GM12873 (cell line): Measurements from ENCODE around the gene ATXN7.

Source experiments
- TF ChIP-seq, protein P1 (sequence below): IDR thresholded peaks from 2 replicates; pipeline ENCODE4 v1.5.1; 2012; ENCODE audit warnings: low read depth, mild to moderate bottlenecking, moderate library complexity, low read length, control low read depth; ENCODE audit not compliant: insufficient read depth; ENCODE audit errors: missing control alignments

ATXN7 gene

GRCh38 chr3:63980019-63980418 is 116.4 kb downstream of the ATXN7 start:
- TF ChIP-seq, protein P1, sequence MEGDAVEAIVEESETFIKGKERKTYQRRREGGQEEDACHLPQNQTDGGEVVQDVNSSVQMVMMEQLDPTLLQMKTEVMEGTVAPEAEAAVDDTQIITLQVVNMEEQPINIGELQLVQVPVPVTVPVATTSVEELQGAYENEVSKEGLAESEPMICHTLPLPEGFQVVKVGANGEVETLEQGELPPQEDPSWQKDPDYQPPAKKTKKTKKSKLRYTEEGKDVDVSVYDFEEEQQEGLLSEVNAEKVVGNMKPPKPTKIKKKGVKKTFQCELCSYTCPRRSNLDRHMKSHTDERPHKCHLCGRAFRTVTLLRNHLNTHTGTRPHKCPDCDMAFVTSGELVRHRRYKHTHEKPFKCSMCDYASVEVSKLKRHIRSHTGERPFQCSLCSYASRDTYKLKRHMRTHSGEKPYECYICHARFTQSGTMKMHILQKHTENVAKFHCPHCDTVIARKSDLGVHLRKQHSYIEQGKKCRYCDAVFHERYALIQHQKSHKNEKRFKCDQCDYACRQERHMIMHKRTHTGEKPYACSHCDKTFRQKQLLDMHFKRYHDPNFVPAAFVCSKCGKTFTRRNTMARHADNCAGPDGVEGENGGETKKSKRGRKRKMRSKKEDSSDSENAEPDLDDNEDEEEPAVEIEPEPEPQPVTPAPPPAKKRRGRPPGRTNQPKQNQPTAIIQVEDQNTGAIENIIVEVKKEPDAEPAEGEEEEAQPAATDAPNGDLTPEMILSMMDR: no peak

DNA sequence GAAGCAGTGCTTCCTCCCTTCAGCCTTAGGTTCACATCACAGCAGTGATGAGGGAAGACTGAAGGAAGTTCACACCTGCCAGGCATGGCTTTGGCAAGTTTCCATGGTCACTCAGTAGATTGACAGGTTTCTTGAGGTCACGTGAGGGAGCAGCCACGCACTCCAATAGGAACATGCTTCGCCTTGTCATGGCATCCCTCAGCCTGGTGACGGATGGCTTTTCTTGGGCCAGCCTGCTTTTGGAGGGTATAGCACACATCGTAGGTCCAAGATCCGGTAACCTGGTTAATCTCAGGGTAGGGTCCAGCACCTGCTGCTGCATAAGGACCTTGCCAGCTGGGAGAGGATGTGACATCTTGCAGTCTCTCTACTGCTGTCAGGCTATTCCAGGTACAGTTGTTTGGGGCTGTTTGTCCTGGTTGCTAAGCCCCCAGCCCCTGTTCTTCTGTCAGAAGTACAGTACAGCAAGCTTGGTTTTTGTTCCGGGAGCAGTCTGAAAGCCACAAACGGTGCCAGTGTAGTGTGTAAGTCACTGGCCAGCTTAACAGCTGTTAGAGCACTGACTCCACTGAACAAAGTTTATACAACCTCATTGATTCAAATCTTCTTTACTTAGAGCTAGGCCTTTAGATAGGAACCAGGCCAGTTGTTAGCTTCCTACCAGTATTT is 117.3 kb downstream of the ATXN7 start:
- TF ChIP-seq, protein P1: no peak

GRCh38 chr3:63981980-63982379 is 118.3 kb downstream of the ATXN7 start:
- TF ChIP-seq, protein P1: no peak

- TF ChIP-seq, protein P1: no peak
Measured at GRCh38 chr3:63984391-63984790, 120.7 kb downstream of the ATXN7 start.

- TF ChIP-seq, protein P1: no peak
Measured at GRCh38 chr3:63986146-63986545, 122.5 kb downstream of the ATXN7 start.

DNA sequence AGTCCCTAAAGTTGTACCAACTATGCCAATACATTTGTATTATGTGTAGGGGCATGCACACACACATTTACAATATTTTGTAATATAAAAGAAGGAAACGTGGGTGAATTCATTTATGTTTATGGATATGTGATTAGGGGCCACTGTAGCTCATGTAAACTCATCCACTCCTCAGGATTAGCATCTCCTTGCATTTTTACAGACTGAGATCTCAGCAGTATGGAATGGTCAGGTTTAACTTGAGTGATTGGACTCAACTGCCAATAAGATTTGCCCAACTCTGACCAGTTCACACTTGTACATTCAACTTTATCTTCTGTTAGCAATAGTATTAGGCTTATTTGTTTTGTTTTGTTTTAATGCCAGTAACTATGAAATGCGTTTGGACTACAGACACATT is 123.2 kb downstream of the ATXN7 start:
- TF ChIP-seq, protein P1: no peak

DNA sequence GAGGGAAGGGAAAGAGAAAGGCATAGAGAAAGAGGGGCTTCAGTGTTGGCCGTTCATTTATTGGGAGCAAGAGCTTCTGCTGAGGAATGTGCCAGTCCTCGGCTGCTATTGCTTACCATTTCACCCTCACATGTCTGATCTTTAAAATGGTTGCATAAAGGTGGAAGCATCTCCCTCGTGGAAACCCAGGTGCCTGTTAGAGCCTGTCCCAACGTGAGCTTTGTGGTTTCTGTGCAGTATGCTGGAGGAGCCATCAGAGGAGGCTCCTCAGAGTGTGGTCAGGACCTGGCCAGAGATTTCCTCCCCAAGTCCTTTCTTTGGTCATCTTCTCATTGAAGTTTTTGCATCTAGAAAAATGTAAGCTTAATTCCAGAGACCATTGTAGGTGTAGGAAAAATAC is 125.3 kb downstream of the ATXN7 start:
- TF ChIP-seq, protein P1: no peak
